Neural crest cell (in vitro differentiated cells): ENCODE data around the gene SRP68. TPM values are rescaled to one million over a fixed set of nuclear protein-coding genes. Genes with fewer than 3 reads are reported as not detected.

Experiments
- DNase-seq: peaks from one replicate; pipeline ENCODE4 v3.0.0; 2021; ENCODE audit warnings: low read depth, mixed read lengths, low spot score
- H3K27ac Mint-ChIP-seq: one replicate; pipeline ENCODE4 v1.8.0; 2021; ENCODE audit warnings: mild to moderate bottlenecking, mixed read lengths; ENCODE audit not compliant: unreplicated experiment
- H3K27me3 Mint-ChIP-seq: 2 replicates; pipeline ENCODE4 v1.8.0; 2021; ENCODE audit warnings: low read depth, mild to moderate bottlenecking, mixed read lengths
- H3K36me3 Mint-ChIP-seq: 2 replicates; pipeline ENCODE4 v1.8.0; 2021; ENCODE audit warnings: low read depth, mild to moderate bottlenecking, mixed read lengths
- H3K4me1 Mint-ChIP-seq: 2 replicates; pipeline ENCODE4 v1.8.0; 2021; ENCODE audit warnings: mixed read lengths
- H3K4me3 Mint-ChIP-seq: one replicate; pipeline ENCODE4 v1.8.0; 2021; ENCODE audit warnings: mild to moderate bottlenecking, mixed read lengths
- H3K9me3 Mint-ChIP-seq: 2 replicates; pipeline ENCODE4 v1.8.0; 2021; ENCODE audit warnings: mixed read lengths
- CTCF ChIP-seq: fragments of 200-600 bp; sonication (generic); conservative IDR thresholded peaks from 2 replicates; pipeline ENCODE4 v1.5.0; 2021; ENCODE audit warnings: antibody characterized with exemption, mild to moderate bottlenecking
- total RNA-seq: library from RNA; stranded (reverse); gene quantifications from 2 replicates; pipeline ENCODE4 v1.2.1, GENCODE V29; 2021

Gene SRP68
- total RNA-seq, 1 donor from 2014 or later, result 91.6 TPM

GRCh38 chr17:76077584-76078110 is 5.3 kb upstream of the SRP68 start:
- TF ChIP-seq CTCF, result no peak
- peak overlapping the region; percentile 65 for H3K4me3 Mint-ChIP-seq
- H3K27me3 Mint-ChIP-seq, result peaks cover 90% of the 10 kb centered on the region
- no peak overlapping the region for H3K27ac Mint-ChIP-seq
- peaks cover 25% of the 10 kb centered on the region for H3K4me1 Mint-ChIP-seq
- H3K36me3 Mint-ChIP-seq, result no peaks in the 10 kb centered on the region
- H3K9me3 Mint-ChIP-seq, result no peaks in the 10 kb centered on the region
- peak; percentile 11 for DNase-seq

- H3K36me3 Mint-ChIP-seq, result no peaks in the 10 kb centered on the region
- DNase-seq, result no peak
- peak overlapping the region; percentile 65 for H3K4me3 Mint-ChIP-seq
- no peak overlapping the region for H3K27ac Mint-ChIP-seq
- H3K27me3 Mint-ChIP-seq, result peaks cover 87% of the 10 kb centered on the region
- peaks cover 31% of the 10 kb centered on the region for H3K4me1 Mint-ChIP-seq
- no peak for TF ChIP-seq CTCF
- H3K9me3 Mint-ChIP-seq, result no peaks in the 10 kb centered on the region
Measured at GRCh38 chr17:76076765-76077583, 4.7 kb upstream of the SRP68 start.

- peaks cover 35% of the 10 kb centered on the region for H3K4me1 Mint-ChIP-seq
- no peak overlapping the region for H3K27ac Mint-ChIP-seq
- TF ChIP-seq CTCF, result no peak
- no peak overlapping the region for H3K4me3 Mint-ChIP-seq
- H3K9me3 Mint-ChIP-seq, result no peaks in the 10 kb centered on the region
- H3K27me3 Mint-ChIP-seq, result peaks cover 82% of the 10 kb centered on the region
- no peak for DNase-seq
- H3K36me3 Mint-ChIP-seq, result no peaks in the 10 kb centered on the region
Measured at GRCh38 chr17:76076146-76076764, 3.9 kb upstream of the SRP68 start.

- Mint-ChIP-seq H3K36me3 (no peaks in the 10 kb centered on the region), H3K9me3 (no peaks in the 10 kb centered on the region), H3K4me3 (peak overlapping the region; percentile 78), H3K27ac (no peak overlapping the region), H3K27me3 (peaks cover 76% of the 10 kb centered on the region), H3K4me1 (peaks cover 37% of the 10 kb centered on the region)
- no peak for TF ChIP-seq CTCF
- peak; percentile 20 for DNase-seq
Measured at GRCh38 chr17:76075364-76076145, 3.2 kb upstream of the SRP68 start.
